HG02938 (cell line): ENCODE measurements around the gene TMC1.
A peak's percentile ranks its signal among the peaks of the same experiment; 100 is the strongest.

Experiments used
- ATAC-seq: cut with Tn5 transposase; IDR thresholded peaks from one replicate; pipeline ENCODE4 v1.9.1; 2021; ENCODE audit warnings: mild to moderate bottlenecking, moderate library complexity; ENCODE audit not compliant: unreplicated experiment

TMC1 gene

DNA sequence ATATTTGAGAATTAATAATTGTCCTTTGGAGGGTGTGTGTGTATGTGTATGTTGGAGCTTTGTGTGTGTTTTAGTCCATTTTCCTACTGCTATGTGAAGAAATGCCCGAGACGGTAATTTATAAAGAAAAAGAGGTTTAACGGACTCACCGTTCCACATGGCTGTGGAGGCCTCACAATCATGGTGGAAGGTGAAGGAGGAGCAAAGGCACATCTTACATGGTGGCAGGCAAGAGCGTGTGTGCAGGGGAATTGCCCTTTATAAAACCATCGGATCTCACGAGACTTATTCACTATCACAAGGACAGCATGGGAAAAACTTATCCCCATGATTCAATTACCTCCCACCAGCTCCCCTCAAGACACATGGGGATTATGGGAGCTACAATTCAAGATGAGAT lies 44.1 kb downstream of the TMC1 start:
- no peak for ATAC-seq

DNA sequence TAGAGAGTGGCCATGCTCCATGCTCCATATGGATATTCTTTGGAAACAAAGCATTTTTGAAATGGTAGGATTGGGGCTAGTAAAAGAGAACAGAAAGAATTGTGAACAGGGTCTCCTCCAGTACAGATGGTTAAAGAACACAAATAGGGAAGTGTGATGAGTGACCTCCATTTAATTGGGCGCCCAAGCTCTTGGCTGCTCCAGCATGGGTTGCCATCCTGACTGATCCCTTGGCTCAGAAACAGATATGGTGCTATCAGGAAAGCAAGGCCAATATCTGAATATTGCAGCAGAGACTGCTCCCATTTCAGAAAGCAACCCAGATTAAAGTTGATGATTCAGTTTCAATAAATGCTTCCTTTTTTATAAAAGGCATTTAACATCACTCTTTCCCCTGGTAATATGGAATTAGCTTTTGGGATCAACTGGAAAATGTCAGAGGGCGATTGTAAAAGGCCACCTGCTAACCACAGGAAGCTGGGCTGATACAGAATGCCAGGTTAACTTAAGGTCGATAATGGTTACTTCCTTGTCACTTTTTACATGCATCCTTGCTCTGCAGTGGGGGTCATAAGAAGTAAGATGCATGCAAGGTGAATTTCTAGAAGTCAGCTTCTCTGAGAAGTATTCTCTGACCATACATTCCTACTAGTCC lies 52.9 kb downstream of the TMC1 start:
- ATAC-seq = no peak

DNA sequence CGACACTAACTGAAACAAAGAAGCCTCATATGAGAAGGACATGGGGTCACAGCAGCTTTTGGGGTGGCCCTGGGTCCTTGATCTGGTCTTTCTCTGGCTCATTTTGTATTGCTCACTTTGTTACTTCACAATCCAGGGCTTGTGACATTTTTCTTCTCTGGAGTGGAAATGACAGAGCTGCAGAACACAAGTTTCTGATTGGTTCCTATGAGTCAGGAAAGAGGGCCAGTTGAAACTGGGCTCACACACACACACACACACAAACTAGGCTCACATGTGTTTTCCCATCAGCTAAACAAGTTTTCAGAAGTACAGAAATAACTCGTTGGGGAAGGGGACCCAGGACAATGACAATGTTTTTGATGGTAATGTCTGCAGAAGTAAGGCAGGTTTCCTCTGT lies 54.3 kb downstream of the TMC1 start:
- ATAC-seq = no peak

DNA sequence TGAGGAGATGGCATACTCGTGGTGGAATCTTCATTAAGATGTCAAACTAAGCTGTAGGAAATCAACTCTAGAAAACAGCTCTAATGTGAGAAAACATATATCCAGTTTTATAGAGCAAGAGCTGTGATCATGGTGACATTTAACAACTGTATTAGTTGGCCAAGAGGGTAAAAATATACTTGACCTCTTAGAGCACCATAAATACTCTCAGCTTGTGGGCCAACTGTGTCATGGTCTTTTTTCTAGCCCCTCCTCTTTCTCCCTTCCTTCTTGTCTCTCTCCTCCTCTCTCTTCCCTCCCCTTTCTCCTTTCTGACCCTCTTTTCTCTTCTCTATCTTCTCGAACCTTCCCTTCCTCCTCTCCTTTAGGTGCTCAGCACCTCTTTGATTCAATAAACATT lies 54.7 kb downstream of the TMC1 start:
- no peak for ATAC-seq

DNA sequence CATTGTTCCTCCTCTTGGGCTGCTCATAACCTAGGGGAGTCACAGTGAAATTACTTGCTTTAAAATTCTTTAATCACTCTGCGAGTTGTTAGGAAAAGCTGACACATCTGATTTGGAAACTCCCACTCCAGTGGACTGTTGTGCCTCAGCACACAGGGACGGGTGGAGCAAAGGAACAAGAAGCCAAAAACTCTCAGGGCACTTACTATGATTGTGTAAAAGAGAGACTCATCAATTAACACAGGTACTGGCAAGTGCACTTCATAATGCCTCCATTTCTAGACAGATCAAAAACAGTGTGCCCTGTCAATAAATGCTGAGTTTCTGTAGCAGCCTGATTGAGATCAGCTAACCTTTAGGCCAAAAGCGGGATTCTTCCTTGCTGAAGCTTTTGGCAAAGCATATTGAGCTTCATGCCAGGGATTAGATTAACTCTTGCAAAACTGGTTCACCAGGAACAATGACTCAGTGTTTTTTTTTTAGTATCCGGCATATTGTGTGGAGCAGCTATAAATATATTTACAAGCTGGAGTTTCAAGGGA lies 55.9 kb downstream of the TMC1 start:
- no peak for ATAC-seq

DNA sequence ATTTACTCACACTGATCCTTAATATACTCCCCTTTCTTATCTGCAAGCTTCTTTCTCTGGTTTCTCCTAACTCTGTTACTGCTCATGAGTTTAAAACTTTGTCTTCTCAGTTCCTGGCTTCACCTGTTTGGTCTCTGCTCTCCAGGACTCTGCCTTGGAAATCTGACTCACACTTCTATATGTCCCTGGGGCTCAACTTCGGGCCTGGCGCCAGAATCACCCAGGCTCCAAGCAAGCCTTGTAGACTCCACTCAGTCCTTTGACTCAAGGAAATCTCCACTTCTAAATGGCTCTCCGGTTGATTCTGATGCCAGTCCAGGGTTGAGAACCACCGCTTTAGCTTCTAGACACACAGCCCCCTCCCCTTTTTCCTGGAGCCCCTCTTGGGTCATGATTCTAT lies 57.8 kb downstream of the TMC1 start:
- no peak for ATAC-seq

DNA sequence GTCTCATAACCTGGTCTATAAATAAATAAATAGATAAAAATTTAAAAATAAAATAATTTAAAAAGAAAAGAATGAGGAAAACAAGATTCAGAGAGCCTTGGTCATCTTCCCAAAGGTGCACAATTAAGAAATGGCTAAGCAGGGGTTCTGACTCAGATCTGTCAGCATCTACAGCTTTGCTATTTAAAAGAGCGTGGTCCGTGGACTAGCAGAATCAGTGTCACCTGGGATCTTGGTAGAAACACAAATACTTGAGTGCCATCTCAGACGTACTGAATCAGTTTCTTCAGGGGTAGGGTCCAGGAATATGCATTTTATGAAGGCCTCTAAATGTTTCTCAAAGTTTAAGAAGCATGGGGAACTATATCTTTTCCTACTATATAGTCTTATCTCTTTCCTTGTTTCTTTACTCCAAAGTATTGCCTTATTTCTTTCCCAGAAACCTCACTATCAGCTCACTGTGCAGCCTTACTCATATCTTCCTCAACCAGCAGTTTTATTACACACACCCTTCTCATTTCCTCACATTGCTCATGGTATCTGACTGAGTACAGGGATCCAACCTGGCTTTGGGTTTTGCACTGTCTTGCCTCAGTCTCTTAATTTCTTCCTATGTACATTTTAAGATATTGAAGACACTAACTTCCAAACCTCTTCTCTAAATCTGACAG lies 58.6 kb downstream of the TMC1 start:
- no peak for ATAC-seq

DNA sequence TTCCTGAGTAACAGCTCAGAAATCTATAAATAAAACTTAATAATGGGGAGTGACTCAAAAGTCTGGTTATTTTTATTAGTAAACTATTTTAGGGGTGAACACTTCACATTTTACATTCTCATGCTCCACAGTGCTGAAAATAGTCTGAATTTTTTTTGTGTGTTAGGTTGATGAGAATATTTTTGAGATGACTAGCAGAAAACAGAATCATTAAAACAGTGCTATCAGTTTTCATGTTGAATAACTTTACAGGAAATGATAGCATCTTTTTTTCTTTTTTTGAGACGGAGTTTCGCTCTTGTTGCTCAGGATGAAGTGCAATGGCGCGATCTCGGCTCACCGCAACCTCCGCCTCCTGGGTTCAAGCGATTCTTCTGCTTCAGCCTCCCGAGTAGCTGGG lies 60.3 kb downstream of the TMC1 start:
- no peak for ATAC-seq

DNA sequence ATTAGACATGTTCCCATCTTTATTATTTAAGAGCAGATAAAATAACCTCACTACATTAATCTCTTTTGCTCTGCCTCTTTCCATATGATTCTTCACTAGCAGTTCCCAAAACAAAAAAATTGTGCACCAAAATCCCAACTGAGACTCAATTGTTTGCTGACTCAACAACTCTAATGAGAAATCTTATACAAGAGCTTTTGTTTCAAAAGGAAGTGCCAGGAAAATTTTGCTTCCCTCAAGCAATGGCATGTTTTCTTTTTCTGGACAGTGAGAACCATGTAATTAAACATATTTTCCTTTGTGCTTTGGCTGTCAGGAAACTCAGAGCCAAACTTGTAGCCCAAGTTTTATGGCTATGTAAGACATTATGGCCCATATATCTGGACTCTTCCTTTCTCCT lies 62.0 kb downstream of the TMC1 start:
- no peak for ATAC-seq

DNA sequence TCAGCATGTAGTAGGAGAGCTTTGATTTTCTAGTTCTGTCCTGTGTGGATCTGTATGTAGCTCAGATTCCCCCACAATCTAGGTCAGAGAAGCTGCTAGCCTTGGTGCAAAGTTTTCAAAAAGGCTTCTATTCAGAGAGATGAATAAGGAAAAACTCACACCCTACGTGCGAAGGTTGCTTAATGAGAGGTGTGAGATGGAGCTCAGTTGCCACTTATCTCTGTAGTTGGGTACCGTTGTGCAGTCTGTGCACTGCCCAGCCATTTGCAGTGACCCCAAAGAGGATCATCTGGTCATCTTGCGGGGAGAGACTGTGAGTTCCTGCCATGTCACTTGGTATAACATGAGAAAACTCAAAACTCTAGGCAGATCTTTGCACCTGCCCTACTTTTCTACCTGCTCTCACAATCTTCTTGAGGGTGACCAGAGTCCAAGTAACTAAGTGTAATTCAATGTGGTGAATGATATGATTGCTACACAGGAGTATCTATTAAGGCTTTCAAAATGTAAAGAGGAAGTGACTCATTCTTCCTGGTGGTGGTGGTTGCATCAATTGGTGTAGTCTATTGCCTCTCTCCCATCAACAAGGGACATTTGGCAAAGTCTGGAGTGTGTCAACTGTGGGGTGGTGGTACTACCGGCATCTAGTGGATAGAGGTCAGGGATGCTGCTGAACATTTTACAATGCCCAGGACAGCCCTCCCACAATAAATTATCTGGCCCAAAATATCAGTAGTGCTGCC lies 65.2 kb downstream of the TMC1 start:
- ATAC-seq = peak; percentile 74

DNA sequence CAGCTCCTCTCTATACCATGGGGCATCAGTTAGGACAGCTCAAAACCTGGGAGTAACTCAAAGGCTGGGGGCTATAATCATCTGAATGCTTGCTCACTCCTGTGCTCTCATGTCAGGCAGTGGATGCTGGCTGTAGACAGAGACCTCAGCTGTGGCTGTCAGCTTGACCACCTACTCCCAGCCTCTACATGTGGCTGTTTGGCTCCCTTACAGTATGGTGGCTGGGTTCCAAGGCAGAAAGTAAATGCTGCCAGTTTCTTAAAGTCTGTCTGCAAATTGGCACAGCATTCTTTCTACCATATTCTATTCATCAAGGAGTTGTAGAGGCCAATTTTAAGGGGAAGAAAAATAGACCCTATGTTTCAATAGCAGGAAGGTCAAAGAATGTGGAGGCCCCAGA lies 66.9 kb downstream of the TMC1 start:
- ATAC-seq = no peak

DNA sequence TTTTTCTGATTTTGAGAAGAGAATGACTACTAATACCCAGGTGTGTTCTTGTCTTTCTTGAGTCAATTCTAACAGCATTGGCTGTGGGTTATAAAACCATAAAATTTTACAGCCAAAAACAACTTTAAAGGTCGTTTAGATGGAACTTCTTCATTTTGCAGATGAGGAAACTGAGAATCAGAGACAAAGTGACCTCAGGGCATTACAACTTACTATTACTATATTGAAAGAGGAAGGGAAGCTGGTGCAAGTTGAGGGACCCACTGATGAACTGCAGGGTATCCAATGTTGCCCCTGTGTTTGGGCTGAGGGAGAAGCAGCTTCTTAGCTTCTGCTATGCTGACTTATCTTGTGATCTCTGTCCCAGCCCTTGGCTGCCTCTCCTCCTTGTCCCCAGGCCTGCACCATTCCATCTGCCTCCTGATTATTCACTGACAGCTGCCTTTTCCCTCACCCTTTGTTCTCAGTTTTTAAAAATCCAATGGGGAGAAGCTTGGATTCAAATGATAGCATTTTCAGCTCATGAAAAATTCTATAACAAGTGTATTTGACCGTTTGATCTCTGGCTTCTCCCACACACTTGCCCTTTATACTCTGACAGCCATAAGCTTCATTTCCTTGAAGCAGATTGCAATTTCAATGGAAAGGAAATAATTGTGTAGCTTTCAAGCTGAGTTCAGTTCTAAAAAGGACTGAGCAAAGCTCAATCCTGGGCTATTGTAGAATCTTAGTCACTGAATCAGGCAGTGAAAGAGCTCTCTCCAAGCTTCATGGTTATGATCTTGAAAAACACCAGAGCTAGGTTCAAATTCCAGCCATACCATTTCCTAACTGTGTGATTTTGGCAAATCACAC lies 68.5 kb downstream of the TMC1 start:
- ATAC-seq = no peak

DNA sequence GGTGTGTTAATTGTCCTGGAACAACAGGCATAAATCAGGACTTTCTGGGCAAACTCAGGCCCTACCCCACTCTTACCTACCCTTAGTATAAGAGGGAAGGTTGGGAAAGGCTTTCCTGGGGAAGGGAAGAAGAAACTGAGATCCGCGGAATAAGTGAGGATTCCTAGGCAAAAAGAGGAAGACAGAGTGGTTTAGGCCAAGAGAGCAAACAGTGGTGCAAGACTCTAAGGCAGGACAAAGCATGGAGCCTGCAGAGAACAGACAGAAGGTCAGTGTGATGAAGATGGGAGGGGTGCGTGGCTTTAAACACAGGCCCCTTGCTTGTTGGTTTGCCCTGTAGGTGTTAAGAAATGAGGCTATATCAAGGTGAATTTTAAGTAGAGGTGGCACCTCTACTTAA lies 69.4 kb downstream of the TMC1 start:
- no peak for ATAC-seq

DNA sequence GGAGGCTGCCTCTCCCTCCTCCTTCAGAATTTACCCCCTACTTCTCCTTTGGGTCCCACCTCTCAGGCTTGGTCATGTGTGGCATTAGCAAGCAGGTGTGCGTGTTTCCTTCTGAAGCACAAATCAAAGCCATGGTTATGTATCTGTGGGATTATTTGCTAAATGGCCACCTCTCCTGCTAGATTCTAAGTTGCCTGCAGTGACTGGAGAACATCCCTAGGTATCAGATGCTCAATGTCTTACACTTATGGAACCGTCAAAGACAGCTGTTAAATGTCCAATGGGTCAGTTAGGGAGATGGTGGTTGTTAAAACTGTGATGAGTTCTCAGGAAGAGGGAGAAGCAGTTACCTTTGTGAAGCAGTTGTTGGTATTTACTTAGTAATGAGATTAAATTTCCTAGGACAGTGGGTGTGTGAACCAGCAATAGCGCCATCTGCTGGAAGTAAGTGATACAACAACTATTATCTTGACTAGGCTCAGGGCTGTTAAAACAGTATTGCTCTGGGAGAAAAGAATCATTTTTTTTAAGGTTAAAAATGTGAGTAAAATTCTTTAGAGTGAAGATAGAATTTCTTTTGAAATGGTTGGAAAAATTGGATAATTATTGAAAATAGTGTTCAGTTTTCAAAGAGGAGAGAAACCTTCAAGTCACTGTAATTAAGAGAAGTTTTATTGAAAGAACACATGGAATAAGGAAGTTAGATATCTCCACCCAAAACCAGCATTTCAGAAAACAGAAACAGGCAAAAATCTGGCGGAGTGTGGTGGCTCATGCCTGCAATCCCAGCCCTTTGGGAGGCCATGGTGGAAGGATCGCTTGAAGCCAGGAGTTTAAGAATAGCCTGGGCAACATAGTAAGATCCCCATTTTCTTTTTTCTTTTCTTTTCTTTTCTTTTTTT lies 71.3 kb downstream of the TMC1 start:
- no peak for ATAC-seq

DNA sequence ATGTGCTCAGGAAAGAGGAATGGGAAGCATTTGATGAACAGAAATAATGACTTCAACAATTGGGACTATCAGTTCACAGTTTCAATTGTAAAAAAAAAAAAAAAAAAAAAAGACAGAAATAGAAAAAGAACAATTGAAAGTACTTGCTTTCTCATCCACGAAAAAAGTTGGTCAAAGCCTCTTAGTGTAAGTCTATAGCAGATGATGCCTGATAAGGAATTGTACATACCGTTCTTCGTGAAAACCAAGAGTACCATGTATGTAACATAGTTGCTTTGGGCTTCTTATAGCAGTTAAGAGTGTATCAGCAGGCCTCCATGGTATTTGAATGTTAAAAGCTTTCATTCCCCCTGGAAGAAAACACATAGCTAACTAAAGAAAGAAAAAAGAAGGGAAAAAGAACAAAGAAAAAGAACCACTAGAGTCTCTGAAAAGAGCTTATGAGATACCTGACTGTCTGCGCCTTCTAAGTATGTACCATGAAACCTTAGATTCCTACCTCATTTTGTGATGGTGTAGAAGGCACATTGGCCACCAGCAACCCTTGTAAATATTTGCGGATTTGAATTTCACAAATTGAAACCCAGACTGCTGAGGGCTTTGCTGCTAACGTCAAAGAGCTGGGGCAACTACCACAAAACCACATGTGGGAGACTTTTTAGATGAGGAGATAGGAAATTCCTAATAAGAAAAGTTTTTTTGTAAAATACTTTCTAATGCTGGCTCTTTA lies 75.2 kb downstream of the TMC1 start:
- ATAC-seq = no peak

DNA sequence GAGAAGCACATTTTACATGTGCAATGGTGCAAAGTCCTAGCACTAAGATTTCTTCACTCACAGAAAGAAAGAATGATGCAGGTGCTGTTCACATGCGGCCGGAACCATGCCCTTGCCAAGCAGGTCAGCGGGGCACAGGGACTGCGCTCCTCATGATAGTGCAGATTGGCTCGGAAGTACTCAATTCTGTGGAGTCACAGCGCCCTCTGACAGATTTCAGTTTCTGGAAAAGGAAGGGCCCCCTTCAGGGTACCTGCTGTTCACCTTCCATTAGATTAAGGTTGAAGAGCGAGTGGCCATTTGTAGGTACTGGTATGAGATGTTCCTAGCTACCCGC lies 75.7 kb downstream of the TMC1 start:
- no peak for ATAC-seq

DNA sequence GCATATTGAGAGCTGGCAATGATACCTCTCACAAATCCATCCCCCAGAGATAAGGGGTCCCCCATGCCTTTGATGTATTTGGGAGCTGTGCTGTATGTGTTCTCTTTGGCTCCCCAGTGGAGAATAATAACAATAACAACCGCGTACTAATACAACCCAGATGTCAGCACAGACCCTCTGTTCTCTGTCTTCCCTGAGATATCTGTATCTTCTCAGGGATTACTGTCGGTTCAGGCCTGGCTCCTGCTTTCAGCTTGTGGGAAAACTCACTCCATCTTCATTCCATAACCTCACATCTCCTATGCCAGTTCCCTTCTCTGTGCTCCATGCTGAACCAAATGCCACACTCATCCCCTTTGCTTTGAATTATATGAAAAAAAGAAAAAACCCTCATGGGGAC lies 76.2 kb downstream of the TMC1 start:
- ATAC-seq = no peak

DNA sequence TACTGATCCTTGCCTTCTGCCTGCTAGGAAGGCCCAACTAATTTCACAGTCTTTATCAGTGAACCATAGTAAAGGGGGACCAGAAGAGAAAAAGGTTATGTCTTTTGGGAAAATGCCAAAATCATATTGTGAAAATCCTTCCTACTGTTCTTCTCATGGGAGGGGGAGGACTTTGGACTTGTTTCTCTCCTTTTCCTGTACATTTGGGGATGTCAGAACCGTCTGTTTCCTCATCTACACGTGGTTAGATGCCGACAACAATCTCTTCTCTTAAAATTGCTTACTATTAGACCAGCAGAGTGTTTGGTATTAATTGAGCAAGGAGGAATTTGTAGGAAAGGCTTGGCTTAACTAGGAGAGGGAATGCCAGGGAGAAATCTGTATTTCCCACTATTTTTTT lies 77.2 kb downstream of the TMC1 start:
- no peak for ATAC-seq

DNA sequence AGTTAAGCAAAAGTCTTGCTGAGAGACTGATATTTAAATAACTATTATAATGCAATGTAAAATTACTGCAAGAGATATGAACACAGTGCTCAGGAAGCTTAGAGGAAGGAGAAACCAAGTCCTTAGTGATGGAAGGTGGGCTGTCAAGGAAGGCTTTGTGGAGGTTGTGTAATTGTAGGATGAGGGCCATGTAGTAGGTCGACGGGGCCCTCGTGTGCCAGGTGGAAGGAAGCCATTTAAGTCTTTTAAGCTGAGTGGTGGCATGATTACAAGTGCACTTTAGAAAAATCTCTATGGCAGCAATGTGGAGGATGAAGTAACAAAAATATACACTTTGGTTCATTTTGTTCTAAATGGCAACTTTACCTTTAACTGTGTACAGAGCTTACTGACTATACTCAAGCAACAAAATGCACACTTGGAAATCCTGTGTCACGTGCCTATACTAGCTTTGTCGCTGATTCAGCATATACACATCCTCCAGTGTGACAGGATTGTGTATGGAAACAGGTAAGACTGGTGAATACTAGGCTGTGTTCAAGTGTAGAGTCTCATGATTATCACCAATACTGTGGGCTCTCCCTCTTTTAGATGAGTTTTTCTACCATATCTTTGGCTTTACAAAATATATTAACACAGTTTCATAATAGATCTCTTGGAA lies 78.6 kb downstream of the TMC1 start:
- no peak for ATAC-seq
